GM19438 (cell line): ENCODE data around the gene APOL2.
"Not testable (repeated sequence)": the region's sequence is repeated elsewhere in the genome, so short reads cannot be mapped to it uniquely, and the experiment has no call there.

Source experiments
- ATAC-seq: cut with Tn5 transposase; IDR thresholded peaks from one replicate; pipeline ENCODE4 v1.9.1; 2021; ENCODE audit warnings: low read depth; ENCODE audit not compliant: unreplicated experiment

The APOL2 gene

GRCh38 chr22:36239401-36240171, at the start of gene APOL2:
TSS of gene APOL2 (minus strand) at chr22:36239527. CDS start at chr22:36233162, 6,365 bp downstream.
- peak; percentile 79 for ATAC-seq

- ATAC-seq = no peak
These were observed 49.5 kb upstream of the APOL2 start for GRCh38 chr22:36288571-36289405.

GRCh38 chr22:36287881-36288515, 48.7 kb upstream of the APOL2 start:
- ATAC-seq = no peak

GRCh38 chr22:36286096-36286957, 47.0 kb upstream of the APOL2 start:
- ATAC-seq = no peak

- no peak for ATAC-seq
These were observed 46.2 kb upstream of the APOL2 start for GRCh38 chr22:36285545-36285944.

- ATAC-seq = no peak
These were observed 45.7 kb upstream of the APOL2 start for GRCh38 chr22:36285017-36285416.

GRCh38 chr22:36284171-36284571, 44.8 kb upstream of the APOL2 start:
- no peak for ATAC-seq

GRCh38 chr22:36282328-36282831, 43.1 kb upstream of the APOL2 start:
- ATAC-seq = no peak

- no peak for ATAC-seq
These were observed 42.5 kb upstream of the APOL2 start for GRCh38 chr22:36281781-36282327.

- no peak for ATAC-seq
These were observed 41.1 kb upstream of the APOL2 start for GRCh38 chr22:36280379-36280778.

- no peak for ATAC-seq
These were observed 39.9 kb upstream of the APOL2 start for GRCh38 chr22:36279219-36279666.

- no peak for ATAC-seq
These were observed 38.4 kb upstream of the APOL2 start for GRCh38 chr22:36277482-36278291.

GRCh38 chr22:36274531-36274930, 35.2 kb upstream of the APOL2 start:
- no peak for ATAC-seq

- ATAC-seq = not testable (repeated sequence)
These were observed 32.6 kb upstream of the APOL2 start for GRCh38 chr22:36271951-36272350.

GRCh38 chr22:36271231-36271630, 31.9 kb upstream of the APOL2 start:
- ATAC-seq = not testable (repeated sequence)

- no peak for ATAC-seq
These were observed 28.7 kb upstream of the APOL2 start for GRCh38 chr22:36267896-36268485.

GRCh38 chr22:36267058-36267457, 27.7 kb upstream of the APOL2 start:
- ATAC-seq = no peak

GRCh38 chr22:36263886-36264664, 24.7 kb upstream of the APOL2 start:
- ATAC-seq = not testable (repeated sequence)
